ENCODE measurements around the gene CEACAM21.

CEACAM21 gene

GRCh38 chr19:41620171-41620570 lies 44.2 kb downstream of the CEACAM21 start:
- DNase-seq = no peak

GRCh38 chr19:41621226-41621625 lies 45.3 kb downstream of the CEACAM21 start:
- no peak for DNase-seq

GRCh38 chr19:41621654-41622053 lies 45.7 kb downstream of the CEACAM21 start:
- peak; percentile 43 to 52 for DNase-seq

GRCh38 chr19:41623360-41623759 lies 47.4 kb downstream of the CEACAM21 start:
- DNase-seq = no peak

GRCh38 chr19:41624515-41624914 lies 48.5 kb downstream of the CEACAM21 start:
- DNase-seq = no peak

- DNase-seq = no peak
Observed at GRCh38 chr19:41624937-41625336, 49.0 kb downstream of the CEACAM21 start.

GRCh38 chr19:41626278-41626677 lies 50.3 kb downstream of the CEACAM21 start:
- no peak for DNase-seq

GRCh38 chr19:41626877-41627276 lies 50.9 kb downstream of the CEACAM21 start, which contains the start of gene CEACAM4:
TSS of gene CEACAM4 (minus strand) at chr19:41627074. CDS start at chr19:41626963, 111 bp downstream.
- peak; percentile 35 to 64 for DNase-seq

- no peak for DNase-seq
Observed at GRCh38 chr19:41627966-41628675, 52.2 kb downstream of the CEACAM21 start.
